Neural cell (in vitro differentiated cells): Measurements from ENCODE around the gene EEIG2.

Source experiments
- CTCF ChIP-seq: fragments of 450-650 bp; IDR thresholded peaks from 2 replicates; pipeline ENCODE4 v1.5.1; 2014; ENCODE audit warnings: antibody characterized with exemption, mild to moderate bottlenecking, moderate library complexity; ENCODE audit not compliant: poor library complexity, severe bottlenecking
- EP300 ChIP-seq: fragments of 450-650 bp; conservative IDR thresholded peaks from 2 replicates; pipeline ENCODE4 v1.6.1; 2014; ENCODE audit warnings: antibody characterized with exemption, mild to moderate bottlenecking, moderate library complexity; ENCODE audit not compliant: poor library complexity, severe bottlenecking
- POLR2AphosphoS5 ChIP-seq: IDR thresholded peaks from 2 replicates; pipeline ENCODE4 v1.6.1; 2012
- SMC3 ChIP-seq: fragments of 450-650 bp; conservative IDR thresholded peaks from 2 replicates; pipeline ENCODE4 v1.6.1; 2014; ENCODE audit warnings: antibody characterized with exemption, mild to moderate bottlenecking, moderate library complexity; ENCODE audit not compliant: poor library complexity

- TF ChIP-seq SMC3: no peak
- no peak for TF ChIP-seq EP300
- no peak for TF ChIP-seq CTCF
- TF ChIP-seq POLR2AphosphoS5: no peak
Observed at GRCh38 chr1:108551137-108551862, 8.6 kb upstream of the EEIG2 start.
